Posterior vena cava (tissue), 2 donors: Measurements from ENCODE around the gene GNA12. TPM values are rescaled to one million over a fixed set of nuclear protein-coding genes. Genes with fewer than 3 reads are reported as not detected.
A peak's percentile ranks its signal among the peaks of the same experiment; 100 is the strongest.

Experiments
- DNase-seq: peaks from one replicate; pipeline ENCODE4 v3.0.0-alpha.2; 2020; ENCODE audit warnings: low spot score
- intact Hi-C, 2 donors: fragments of 100-400 bp; cut with DNase I; formaldehyde crosslinking; loops; one replicate each; pipeline versions ENCODE4 v1.14.1 to v1.14.2; 2022 to 2023
- total RNA-seq, 2 donors: library from RNA; stranded (reverse); fragmentation: NEBNext Ultra II Directional; extraction: Animal tissue kit (Norgen Biotek cat#: 25700); gene quantifications; one replicate each; pipeline ENCODE4 v1.2.1, GENCODE V29; 2021
- donor health status: DM: yes; HTN: yes; CAD: no.
- donor health status: DM: yes; HTN: yes; CAD: no.

The GNA12 gene
- total RNA-seq, 2 donors from 2014 or later = 59.8 to 65.8 TPM

GRCh38 chr7:2845034-2845592, 1.0 kb upstream of the GNA12 start:
- intact Hi-C loops = no loop called here
- no peak for DNase-seq

- intact Hi-C loops = no loop called here
- DNase-seq = peak; percentile 86
Observed at GRCh38 chr7:2843711-2844152, 376 bp downstream of the GNA12 start.

- DNase-seq = no peak
- intact Hi-C loops = no loop called here
Observed at GRCh38 chr7:2843191-2843685, 870 bp downstream of the GNA12 start.

GRCh38 chr7:2841907-2842306, 2.2 kb downstream of the GNA12 start:
- intact Hi-C loops = no loop called here
- DNase-seq = no peak

- intact Hi-C loops = no loop called here
- no peak for DNase-seq
Observed at GRCh38 chr7:2840458-2840857, 3.6 kb downstream of the GNA12 start.

GRCh38 chr7:2838873-2839578, 5.1 kb downstream of the GNA12 start:
- DNase-seq = no peak
- intact Hi-C loops = loop anchor here in 1 of 2 donors (10.0 kb wide), 1 partner anchor 54 kb away; no protein-coding TSS in a partner anchor

- intact Hi-C loops = loop anchor here in 1 of 2 donors (10.0 kb wide), 1 partner anchor 54 kb away; no protein-coding TSS in a partner anchor
- DNase-seq = no peak
Observed at GRCh38 chr7:2838451-2838850, 5.7 kb downstream of the GNA12 start.

GRCh38 chr7:2837496-2837895, 6.6 kb downstream of the GNA12 start:
- intact Hi-C loops = loop anchor here in 1 of 2 donors (10.0 kb wide), 1 partner anchor 53 kb away; no protein-coding TSS in a partner anchor
- DNase-seq = no peak

- intact Hi-C loops = loop anchor here in 1 of 2 donors (10.0 kb wide), 1 partner anchor 50 kb away; no protein-coding TSS in a partner anchor
- peak; percentile 40 for DNase-seq
Observed at GRCh38 chr7:2834748-2835441, 9.2 kb downstream of the GNA12 start.

GRCh38 chr7:2833083-2833910, 10.8 kb downstream of the GNA12 start:
- no peak for DNase-seq
- intact Hi-C loops = loop anchor here in 1 of 2 donors (10.0 kb wide), 1 partner anchor 48 kb away; no protein-coding TSS in a partner anchor

GRCh38 chr7:2832461-2832860, 11.6 kb downstream of the GNA12 start:
- DNase-seq = no peak
- intact Hi-C loops = loop anchor here in 1 of 2 donors (10.0 kb wide), 1 partner anchor 48 kb away; no protein-coding TSS in a partner anchor

GRCh38 chr7:2830609-2831376, 13.3 kb downstream of the GNA12 start:
- intact Hi-C loops = loop anchor here in 1 of 2 donors (10.0 kb wide), 1 partner anchor 46 kb away; no protein-coding TSS in a partner anchor
- no peak for DNase-seq

- intact Hi-C loops = loop anchor here in 1 of 2 donors (5.0 kb wide), 1 partner anchor 288 kb away; no protein-coding TSS in a partner anchor
- DNase-seq = no peak
Observed at GRCh38 chr7:2829040-2829439, 15.1 kb downstream of the GNA12 start.

GRCh38 chr7:2826771-2827170, 17.3 kb downstream of the GNA12 start:
- intact Hi-C loops = loop anchor here in 1 of 2 donors (5.0 kb wide), 1 partner anchor 291 kb away; no protein-coding TSS in a partner anchor
- DNase-seq = no peak

- no peak for DNase-seq
Observed at GRCh38 chr7:2825559-2826227, 18.4 kb downstream of the GNA12 start.

GRCh38 chr7:2824678-2825461, 19.2 kb downstream of the GNA12 start:
- DNase-seq = no peak
- intact Hi-C loops = loop anchor here in 1 of 2 donors (5.0 kb wide), 1 partner anchor 292 kb away; no protein-coding TSS in a partner anchor

More at GRCh38 chr7:2825559-2826227, 18.4 kb downstream of the GNA12 start:
- intact Hi-C loops = loop anchor here in 1 of 2 donors (5.0 kb wide), 1 partner anchor 292 kb away; no protein-coding TSS in a partner anchor
